Neuron (in vitro differentiated cells): ENCODE results near the gene IFIT1.

Source experiments
- H2AFZ ChIP-seq: one replicate; pipeline ENCODE4 v1.6.1; 2013; ENCODE audit warnings: low read depth, mild to moderate bottlenecking, inconsistent platforms, low read length, moderate library complexity
- H3K27me3 ChIP-seq: one replicate; pipeline ENCODE4 v1.6.1; 2013; ENCODE audit warnings: low read length; ENCODE audit not compliant: insufficient read depth
- H3K36me3 ChIP-seq: one replicate; pipeline ENCODE4 v1.6.1; 2013; ENCODE audit warnings: low read length; ENCODE audit not compliant: insufficient read depth
- H3K4me1 ChIP-seq: one replicate; pipeline ENCODE4 v1.6.1; 2013; ENCODE audit warnings: low read length; ENCODE audit not compliant: insufficient read depth
- H3K4me3 ChIP-seq: 2 replicates; pipeline ENCODE4 v1.5.1; 2013; ENCODE audit warnings: mild to moderate bottlenecking, low read length, moderate library complexity
- H3K9me3 ChIP-seq: one replicate; pipeline ENCODE4 v1.6.1; 2013; ENCODE audit warnings: low read length

Gene IFIT1

GRCh38 chr10:89413398-89413912 lies 21.0 kb downstream of the IFIT1 start:
- Histone ChIP-seq H3K9me3 (peaks cover 9% of the 10 kb centered on the region), H2AFZ (no peak overlapping the region), H3K27me3 (no peaks in the 10 kb centered on the region), H3K36me3 (peaks cover 12% of the 10 kb centered on the region), H3K4me3 (peak overlapping the region; percentile 72), H3K4me1 (peaks cover 2% of the 10 kb centered on the region)

- Histone ChIP-seq H2AFZ (peak within 1 kb of the TSS; percentile 81), H3K9me3 (peaks cover 7% of the 10 kb centered on the region), H3K4me1 (peaks cover 3% of the 10 kb centered on the region), H3K27me3 (no peaks in the 10 kb centered on the region), H3K4me3 (peak within 1 kb of the TSS; percentile 72), H3K36me3 (peaks cover 12% of the 10 kb centered on the region)
Measured at GRCh38 chr10:89414146-89414878, 21.9 kb downstream of the IFIT1 start, which contains the start of gene IFIT5. IFIT5 (plus strand) TSS chr10:89414568; CDS start chr10:89414799, 231 bp downstream.

- Histone ChIP-seq H3K27me3 (no peaks in the 10 kb centered on the region), H2AFZ (peak overlapping the region; percentile 81), H3K36me3 (peaks cover 12% of the 10 kb centered on the region), H3K4me1 (peaks cover 3% of the 10 kb centered on the region), H3K4me3 (peak overlapping the region; percentile 72), H3K9me3 (peaks cover 6% of the 10 kb centered on the region)
Measured at GRCh38 chr10:89414879-89415821, 22.7 kb downstream of the IFIT1 start.

DNA sequence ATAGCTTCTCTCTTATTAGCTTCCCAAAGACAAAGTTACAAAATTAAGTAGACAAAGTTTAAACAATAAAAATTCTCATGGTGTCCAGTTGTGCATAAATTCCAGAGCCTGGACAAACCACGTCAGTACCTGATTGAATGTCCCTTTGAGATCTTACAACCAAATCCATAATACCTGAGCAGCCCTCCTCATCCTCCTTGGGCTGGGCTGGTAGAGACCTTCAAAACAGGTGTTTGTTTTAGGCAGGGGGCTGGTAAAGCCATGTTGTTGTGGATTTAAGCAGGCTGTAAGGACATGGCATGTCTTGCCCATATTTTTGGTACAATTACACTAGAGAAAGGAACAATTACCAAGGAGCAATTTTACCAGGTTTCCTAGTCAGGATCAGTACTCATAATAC lies 24.0 kb downstream of the IFIT1 start:
- Histone ChIP-seq H3K4me3 (no peak overlapping the region), H2AFZ (no peak overlapping the region), H3K4me1 (peaks cover 3% of the 10 kb centered on the region), H3K9me3 (peaks cover 6% of the 10 kb centered on the region), H3K36me3 (peaks cover 12% of the 10 kb centered on the region), H3K27me3 (no peaks in the 10 kb centered on the region)

DNA sequence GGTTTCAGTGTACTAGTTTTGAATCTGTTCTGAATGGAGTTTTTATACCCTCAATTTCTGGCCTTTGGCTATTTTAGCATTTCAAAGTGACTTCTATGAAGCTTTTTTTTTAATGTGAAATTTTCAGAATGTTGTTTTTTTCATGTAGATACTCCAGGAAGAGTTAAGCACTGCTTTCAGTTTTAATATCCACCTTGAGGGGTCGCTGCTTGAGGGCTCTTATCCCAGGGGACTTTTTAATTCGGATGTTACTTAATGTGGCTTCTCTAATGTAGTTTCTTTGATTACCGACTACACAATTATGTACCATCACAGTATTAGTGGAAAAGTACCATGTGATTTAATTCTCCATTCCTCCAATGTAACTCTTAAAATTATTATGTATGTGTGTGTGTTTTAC lies 27.1 kb downstream of the IFIT1 start:
- no peak overlapping the region for H3K4me3 ChIP-seq
- H3K9me3 ChIP-seq: peaks cover 2% of the 10 kb centered on the region
- no peaks in the 10 kb centered on the region for H3K27me3 ChIP-seq
- H3K4me1 ChIP-seq: peaks cover 3% of the 10 kb centered on the region
- peaks cover 12% of the 10 kb centered on the region for H3K36me3 ChIP-seq
- H2AFZ ChIP-seq: no peak overlapping the region

DNA sequence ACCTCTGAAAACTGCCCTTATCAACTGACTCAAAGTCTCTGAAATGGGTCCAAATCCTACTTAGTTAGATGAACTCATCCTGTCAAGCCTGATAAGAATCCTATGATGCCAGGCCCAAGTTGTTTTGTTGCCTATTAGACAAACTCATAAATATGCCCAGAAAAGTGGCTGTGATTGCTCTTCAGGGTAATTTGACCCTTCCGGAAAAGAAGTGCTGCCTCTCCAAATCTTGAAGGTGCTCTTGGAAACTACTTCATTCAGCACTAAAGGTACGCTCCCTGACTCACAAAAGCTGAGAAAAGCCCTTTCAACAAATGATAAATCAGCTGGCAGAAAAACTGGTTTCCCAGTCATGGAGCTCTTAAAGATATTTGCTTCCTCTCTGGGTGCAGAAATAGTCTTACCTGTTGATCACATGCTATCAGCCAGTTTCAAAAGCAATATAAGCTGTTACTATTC lies 28.6 kb downstream of the IFIT1 start:
- H3K4me1 ChIP-seq: peaks cover 3% of the 10 kb centered on the region
- no peaks in the 10 kb centered on the region for H3K27me3 ChIP-seq
- H3K9me3 ChIP-seq: peaks cover 2% of the 10 kb centered on the region
- H2AFZ ChIP-seq: no peak overlapping the region
- H3K36me3 ChIP-seq: peaks cover 12% of the 10 kb centered on the region
- H3K4me3 ChIP-seq: no peak overlapping the region

- no peaks in the 10 kb centered on the region for H3K4me1 ChIP-seq
- H3K4me3 ChIP-seq: no peak overlapping the region
- no peak overlapping the region for H2AFZ ChIP-seq
- H3K27me3 ChIP-seq: no peaks in the 10 kb centered on the region
- no peaks in the 10 kb centered on the region for H3K9me3 ChIP-seq
- H3K36me3 ChIP-seq: no peaks in the 10 kb centered on the region
Measured at GRCh38 chr10:89425000-89425399, 32.6 kb downstream of the IFIT1 start.

- H3K4me3 ChIP-seq: no peak overlapping the region
- H3K9me3 ChIP-seq: no peaks in the 10 kb centered on the region
- no peak overlapping the region for H2AFZ ChIP-seq
- no peaks in the 10 kb centered on the region for H3K4me1 ChIP-seq
- H3K36me3 ChIP-seq: no peaks in the 10 kb centered on the region
- no peaks in the 10 kb centered on the region for H3K27me3 ChIP-seq
Measured at GRCh38 chr10:89426230-89426868, 33.9 kb downstream of the IFIT1 start.

DNA sequence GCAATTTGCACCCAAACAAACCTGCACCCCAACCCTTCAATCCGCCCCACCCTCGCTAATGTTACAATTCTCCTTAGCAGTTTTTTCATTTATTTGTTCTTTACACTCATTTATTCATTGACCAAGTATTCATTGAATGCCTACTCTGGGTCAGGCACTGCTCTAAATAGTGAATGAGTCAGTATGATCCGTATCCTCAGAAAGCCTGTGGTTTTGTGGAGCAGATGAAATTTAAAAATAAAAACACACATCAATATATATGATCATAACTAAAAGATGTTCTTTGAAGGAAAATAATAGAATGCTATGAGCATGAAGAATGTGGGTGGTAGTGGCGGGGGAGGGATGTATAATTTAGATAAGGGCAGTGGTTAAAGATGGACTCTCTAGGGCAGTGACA lies 35.2 kb downstream of the IFIT1 start:
- no peaks in the 10 kb centered on the region for H3K9me3 ChIP-seq
- no peak overlapping the region for H3K4me3 ChIP-seq
- no peak overlapping the region for H2AFZ ChIP-seq
- no peaks in the 10 kb centered on the region for H3K36me3 ChIP-seq
- no peaks in the 10 kb centered on the region for H3K4me1 ChIP-seq
- no peaks in the 10 kb centered on the region for H3K27me3 ChIP-seq

DNA sequence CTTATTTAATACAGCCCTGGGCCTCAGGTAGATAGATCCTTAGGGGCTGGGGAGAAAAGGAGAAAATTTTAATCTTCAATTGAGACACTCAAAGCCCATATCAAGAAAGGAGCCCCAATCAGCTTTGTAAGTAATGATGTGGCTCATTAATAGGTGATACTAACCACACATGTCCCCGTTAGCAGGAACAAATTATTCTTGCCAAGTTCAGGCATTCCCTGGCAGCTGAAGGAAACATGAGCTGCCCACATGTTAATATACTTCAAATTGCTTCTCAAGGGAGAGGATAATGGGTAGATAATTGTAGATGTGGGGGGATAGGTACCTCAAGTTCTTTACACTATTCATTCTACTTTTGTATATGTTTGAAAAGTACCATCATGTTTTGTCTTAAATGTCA lies 36.5 kb downstream of the IFIT1 start:
- H3K4me3 ChIP-seq: no peak overlapping the region
- H3K27me3 ChIP-seq: peaks cover 4% of the 10 kb centered on the region

GRCh38 chr10:89431977-89432376 lies 39.6 kb downstream of the IFIT1 start:
- no peaks in the 10 kb centered on the region for H3K36me3 ChIP-seq
- H3K9me3 ChIP-seq: no peaks in the 10 kb centered on the region
- peaks cover 14% of the 10 kb centered on the region for H3K27me3 ChIP-seq
- H2AFZ ChIP-seq: no peak overlapping the region
- H3K4me3 ChIP-seq: no peak overlapping the region
- H3K4me1 ChIP-seq: no peaks in the 10 kb centered on the region

More for the DNA sequence above, 36.5 kb downstream of the IFIT1 start:
- H3K36me3 ChIP-seq: no peaks in the 10 kb centered on the region
- no peaks in the 10 kb centered on the region for H3K4me1 ChIP-seq
- no peak overlapping the region for H2AFZ ChIP-seq
- H3K9me3 ChIP-seq: no peaks in the 10 kb centered on the region

DNA sequence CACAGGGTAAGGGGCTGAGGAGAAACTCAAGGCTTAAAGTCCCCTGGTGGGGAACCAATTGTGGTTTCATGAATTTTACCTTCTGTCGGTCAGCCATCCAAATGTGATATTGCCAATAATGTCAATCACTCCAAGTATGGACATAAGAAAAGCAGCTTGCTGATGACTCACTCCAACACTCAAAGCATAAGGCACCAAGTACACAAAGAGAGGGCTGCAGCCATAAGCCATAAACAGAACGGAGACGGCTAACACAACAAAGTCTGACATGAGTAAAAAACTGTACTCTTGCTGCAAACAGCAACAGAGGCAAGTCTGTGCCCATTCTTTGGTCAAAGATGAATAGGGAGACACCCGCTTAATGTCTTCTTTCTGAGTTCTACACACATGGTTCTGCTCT lies 46.1 kb downstream of the IFIT1 start:
- Histone ChIP-seq H3K36me3 (no peaks in the 10 kb centered on the region), H3K4me1 (no peaks in the 10 kb centered on the region), H3K9me3 (no peaks in the 10 kb centered on the region), H3K27me3 (peaks cover 13% of the 10 kb centered on the region), H2AFZ (no peak overlapping the region), H3K4me3 (no peak overlapping the region)
